WI38 (cell line): ENCODE measurements around the gene PIP5K1C.

Experiments
- H3K4me3 ChIP-seq: 2 replicates; pipeline ENCODE4 v1.5.1; 2011; ENCODE audit warnings: low read depth, mild to moderate bottlenecking, control low read depth, low read length
- CTCF ChIP-seq: IDR thresholded peaks from 2 replicates; pipeline ENCODE4 v1.5.1; 2012; ENCODE audit warnings: low read depth, mild to moderate bottlenecking, control low read depth, low read length

Gene PIP5K1C

GRCh38 chr19:3606174-3606689 is 94.0 kb downstream of the PIP5K1C start:
- H3K4me3 ChIP-seq = peak overlapping the region; percentile 58

DNA sequence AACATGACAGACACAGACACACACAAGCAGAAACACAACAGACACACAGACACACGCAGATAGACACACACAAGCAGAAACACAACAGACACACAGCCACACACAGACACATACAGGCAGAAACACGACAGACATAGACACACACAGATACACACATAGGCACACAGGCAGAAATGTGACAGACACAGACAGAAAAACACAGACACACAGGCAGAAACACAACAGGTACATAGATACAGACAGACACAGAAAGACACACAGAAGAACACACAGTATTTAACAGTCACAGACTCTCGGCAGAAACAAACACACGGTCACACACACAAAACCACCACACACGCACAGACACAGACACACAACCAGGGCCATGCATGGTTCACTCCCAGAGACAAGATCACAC is 94.5 kb downstream of the PIP5K1C start:
- peak overlapping the region; percentile 58 for H3K4me3 ChIP-seq
- no peak for TF ChIP-seq CTCF

More at GRCh38 chr19:3606174-3606689, 94.0 kb downstream of the PIP5K1C start:
- no peak for TF ChIP-seq CTCF

DNA sequence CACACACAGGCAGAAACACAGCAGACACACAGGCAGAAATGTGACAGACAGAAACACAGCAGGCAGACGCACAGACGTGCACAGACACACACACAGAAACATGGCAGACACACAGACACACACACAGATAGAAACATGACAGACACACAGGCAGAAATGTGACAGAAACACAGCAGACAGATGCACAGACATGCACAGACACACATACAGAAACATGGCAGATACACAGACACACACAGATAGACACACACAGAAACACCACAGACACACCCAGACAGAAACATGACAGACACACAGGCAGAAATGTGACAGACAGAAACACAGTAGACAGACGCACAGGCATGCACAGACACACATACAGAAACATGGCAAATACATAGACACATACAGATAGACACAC is 94.9 kb downstream of the PIP5K1C start:
- TF ChIP-seq CTCF = no peak
- H3K4me3 ChIP-seq = no peak overlapping the region; the same call in 1 of the 2 replicates

DNA sequence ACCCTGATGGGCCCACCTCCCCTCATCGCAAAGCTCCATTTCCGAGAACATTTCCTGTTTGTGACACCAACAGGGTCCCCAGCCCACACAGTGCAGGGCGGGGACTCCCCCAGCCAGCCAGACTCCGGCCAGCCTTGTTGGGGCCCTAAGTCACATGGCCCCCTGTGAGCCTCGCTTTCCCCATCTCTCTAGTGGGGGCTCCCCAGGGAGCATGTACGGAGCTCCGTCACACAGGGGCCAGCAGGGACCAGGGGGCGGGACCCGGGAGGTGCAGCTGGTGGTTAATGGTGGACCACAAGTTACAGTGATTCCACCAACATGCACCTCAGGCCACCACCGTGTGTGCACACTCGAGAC is 95.3 kb downstream of the PIP5K1C start:
- no peak overlapping the region for H3K4me3 ChIP-seq

DNA sequence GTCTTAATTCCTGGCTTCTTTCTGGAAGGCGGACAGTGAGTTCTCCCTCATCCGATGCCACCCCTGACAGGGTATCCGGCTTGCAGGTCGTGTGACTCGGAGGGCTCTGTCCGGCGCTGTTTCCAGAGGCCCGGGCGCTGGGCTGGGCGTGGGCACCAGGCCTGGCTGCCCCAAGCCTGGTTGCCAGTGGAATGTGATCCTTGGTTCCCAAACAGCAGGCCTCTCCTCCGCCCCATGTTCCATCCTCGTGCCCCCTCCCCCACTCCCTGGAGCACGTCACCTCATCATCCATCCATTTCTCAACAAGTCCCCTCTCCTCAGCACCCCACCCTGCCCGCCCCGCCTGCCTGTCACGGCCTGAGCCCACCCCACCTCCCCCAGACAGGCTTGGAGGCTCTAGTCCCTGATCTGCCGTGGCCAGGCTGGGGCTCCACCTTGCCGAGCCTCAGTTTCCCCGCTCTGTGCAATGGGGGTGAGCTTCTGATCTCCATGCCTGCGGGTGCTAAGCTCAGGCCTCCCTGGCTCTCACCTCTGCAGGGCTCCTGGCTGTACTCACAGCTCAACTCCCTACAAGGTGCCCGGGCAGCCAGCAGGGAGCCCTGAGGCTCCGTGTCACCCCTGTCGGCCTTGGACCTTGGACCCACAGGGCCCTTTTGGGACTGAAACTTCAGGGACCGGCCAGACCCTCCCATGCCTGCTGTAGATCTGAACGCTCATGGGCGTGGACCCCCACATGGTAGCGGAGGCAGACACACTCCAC is 95.9 kb downstream of the PIP5K1C start:
- H3K4me3 ChIP-seq = no peak overlapping the region
- no peak for TF ChIP-seq CTCF

More for the DNA sequence above, 95.3 kb downstream of the PIP5K1C start:
- TF ChIP-seq CTCF = no peak

DNA sequence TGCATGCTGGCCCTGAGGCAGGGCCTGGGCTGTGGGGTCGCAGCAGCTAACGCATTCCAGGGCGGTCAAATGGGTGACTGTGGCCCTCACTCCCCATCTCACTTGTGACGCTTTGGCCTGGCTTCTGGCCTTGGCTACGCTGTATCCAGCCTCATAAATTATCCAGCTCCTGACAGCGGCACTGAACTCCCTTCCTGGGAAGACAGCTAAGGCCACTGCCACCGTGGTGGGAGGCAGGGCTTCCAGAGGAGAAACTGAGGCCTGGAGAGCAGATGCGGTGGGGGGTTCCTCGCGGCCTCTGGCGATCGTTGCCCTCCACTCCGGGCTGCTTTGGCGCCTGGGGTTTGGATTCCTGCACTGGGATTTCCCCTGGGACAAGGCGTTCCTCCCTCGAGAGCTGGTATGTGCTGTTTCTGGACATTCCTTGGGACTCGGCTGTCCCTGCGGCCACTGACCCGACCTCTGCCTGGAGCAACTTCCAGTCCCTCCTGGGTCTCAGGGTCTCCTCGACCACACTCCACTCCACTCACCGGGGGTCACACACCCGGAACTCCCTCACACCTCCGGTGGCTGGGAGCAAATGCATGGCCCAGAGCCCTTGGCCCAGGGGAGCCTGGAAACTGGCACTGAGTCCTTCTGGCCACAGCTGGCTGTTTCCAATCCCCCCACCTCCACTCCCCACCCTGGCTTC is 97.0 kb downstream of the PIP5K1C start:
- TF ChIP-seq CTCF = no peak
- H3K4me3 ChIP-seq = no peak overlapping the region

DNA sequence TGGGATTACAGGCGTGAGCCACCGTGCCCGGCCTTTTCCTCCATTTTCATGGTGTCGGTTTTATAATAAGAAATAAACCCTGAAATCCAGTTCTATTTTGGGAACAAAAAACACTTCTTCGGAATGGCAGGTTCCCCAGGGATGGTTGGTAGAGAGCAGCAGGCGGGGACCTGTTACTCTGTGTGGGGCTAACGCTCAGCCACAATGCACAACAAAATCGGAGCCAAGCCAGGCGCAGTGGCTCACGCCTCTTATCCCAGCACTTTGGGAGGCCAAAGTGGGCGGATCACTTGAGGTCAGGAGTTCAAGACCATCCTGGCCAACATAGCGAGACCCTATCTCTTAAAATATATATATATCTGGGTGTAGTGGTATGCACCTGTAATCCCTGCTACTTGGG is 99.2 kb downstream of the PIP5K1C start:
- H3K4me3 ChIP-seq = no peak overlapping the region
- no peak for TF ChIP-seq CTCF
